Activated CD4-positive, alpha-beta memory T cell treated with anti-CD3 and anti-CD28 coated beads, Interleukin-2, amount 10 ng/mL, durations not matched to agents 7 days and 5 days (primary cell): Measurements from ENCODE around the gene BMP7. TPM values are rescaled to one million over a fixed set of nuclear protein-coding genes. Genes with fewer than 3 reads are reported as not detected.
"Not testable (repeated sequence)": the region's sequence is repeated elsewhere in the genome, so short reads cannot be mapped to it uniquely, and the experiment has no call there.

Experiments used
- CTCF ChIA-PET: fragments of 350-600 bp; sonication (Branson Sonifier 250); formaldehyde crosslinking; loops from one replicate; lab custom pipeline; 2021; ENCODE audit warnings: antibody characterized with exemption, inconsistent platforms; lab: Charles Lee
- POLR2A ChIA-PET: fragments of 350-600 bp; sonication (Branson Sonifier 250); formaldehyde crosslinking; loops from one replicate; lab custom pipeline; 2021; ENCODE audit warnings: antibody characterized with exemption; lab: Charles Lee
- DNase-seq: peaks from one replicate; pipeline ENCODE4 v3.0.0-alpha.2; 2020
- H3K27ac Mint-ChIP-seq: one replicate; pipeline ENCODE4 v1.8.0; 2021; ENCODE audit warnings: mild to moderate bottlenecking, mixed read lengths
- H3K27me3 Mint-ChIP-seq: one replicate; pipeline ENCODE4 v1.8.0; 2021; ENCODE audit warnings: mixed read lengths
- H3K36me3 Mint-ChIP-seq: one replicate; pipeline ENCODE4 v1.8.0; 2021; ENCODE audit warnings: low read depth, mixed read lengths
- H3K4me1 Mint-ChIP-seq: one replicate; pipeline ENCODE4 v1.8.0; 2021; ENCODE audit warnings: mixed read lengths
- H3K4me3 Mint-ChIP-seq: one replicate; pipeline ENCODE4 v1.8.0; 2021; ENCODE audit warnings: mild to moderate bottlenecking, mixed read lengths
- H3K9me3 Mint-ChIP-seq: one replicate; pipeline ENCODE4 v1.8.0; 2021; ENCODE audit warnings: mixed read lengths
- total RNA-seq, 2 experiments: library from RNA; stranded (reverse); gene quantifications; one replicate each; pipeline ENCODE4 v1.2.3, GENCODE V29; 2021

Gene BMP7
- total RNA-seq, 2 experiments from 2014 or later = not detected

DNA sequence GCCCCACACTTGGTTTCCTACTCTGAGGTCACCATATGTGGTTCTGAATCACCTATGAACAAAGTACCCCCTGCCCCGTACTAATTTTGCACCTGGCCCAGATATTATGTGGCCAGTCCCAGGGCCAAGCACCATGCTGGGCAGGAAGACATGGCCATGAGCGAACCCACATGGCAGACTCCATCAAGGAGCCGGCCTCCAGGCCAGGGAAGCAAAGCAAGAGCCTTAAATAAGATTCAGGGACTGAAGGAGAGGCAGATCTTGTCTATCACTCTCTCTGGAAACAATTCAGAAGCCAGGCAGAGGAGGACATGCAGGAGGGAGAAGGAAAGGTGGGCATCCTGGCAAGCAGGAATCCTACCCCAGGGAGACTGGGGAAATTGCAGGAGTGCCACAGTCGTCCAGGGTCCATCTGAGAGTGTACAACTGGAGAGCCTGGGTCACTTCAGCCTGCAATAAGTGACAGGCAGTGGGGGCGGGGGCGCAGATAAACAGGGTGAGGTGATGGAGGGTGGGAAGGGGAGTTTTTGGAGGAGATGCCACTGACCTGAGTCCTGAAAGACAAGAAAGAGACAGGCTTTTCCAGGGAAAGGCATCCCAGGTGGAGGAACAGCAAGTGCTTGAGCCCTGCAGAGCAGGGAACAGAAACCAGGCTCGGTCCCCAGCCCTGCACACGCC lies 2.1 kb upstream of the BMP7 start:
- Mint-ChIP-seq H3K27ac (no peak overlapping the region), H3K4me1 (peaks cover 1% of the 10 kb centered on the region), H3K27me3 (peaks cover 68% of the 10 kb centered on the region), H3K36me3 (no peaks in the 10 kb centered on the region), H3K9me3 (no peaks in the 10 kb centered on the region), H3K4me3 (no peak overlapping the region)
- POLR2A ChIA-PET = no interaction called here
- CTCF ChIA-PET = no interaction called here
- no peak for DNase-seq

DNA sequence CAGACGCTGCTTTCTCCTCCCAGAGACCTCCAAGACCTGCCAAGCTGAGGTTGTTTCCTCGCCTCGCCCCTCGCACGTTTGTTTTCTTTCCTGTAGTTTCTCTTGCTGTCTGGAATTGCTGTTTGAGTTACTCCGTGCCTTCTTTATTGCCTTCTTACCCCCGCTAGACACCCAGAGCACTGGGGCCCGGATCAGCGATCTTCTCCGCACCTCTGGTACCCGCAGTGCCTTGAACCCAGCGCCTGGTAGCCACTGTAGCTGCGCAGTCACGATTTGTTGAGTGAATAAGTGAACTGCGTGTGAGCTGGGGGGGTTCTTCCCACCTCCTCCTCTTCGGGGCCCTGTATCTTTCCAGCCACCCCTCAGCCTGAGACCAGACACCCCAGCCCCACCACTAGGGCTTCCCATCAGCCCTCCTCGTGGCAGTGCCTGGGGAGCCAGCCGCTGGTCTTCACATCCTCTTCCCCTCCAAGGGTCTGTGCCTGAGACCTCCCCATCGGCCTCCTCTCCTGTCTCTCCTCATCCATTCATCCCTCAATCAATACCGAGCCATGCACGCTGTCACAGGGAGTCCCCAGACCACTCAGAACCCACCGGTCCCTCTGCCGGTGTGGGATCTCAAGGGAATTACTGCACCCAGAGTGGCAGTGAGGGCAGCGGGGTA lies 849 bp upstream of the BMP7 start:
- Mint-ChIP-seq H3K27ac (no peak overlapping the region), H3K4me3 (no peak overlapping the region), H3K9me3 (no peaks in the 10 kb centered on the region), H3K27me3 (peaks cover 75% of the 10 kb centered on the region), H3K4me1 (peaks cover 1% of the 10 kb centered on the region), H3K36me3 (no peaks in the 10 kb centered on the region)
- CTCF ChIA-PET = no interaction called here
- no peak for DNase-seq
- POLR2A ChIA-PET = no interaction called here

DNA sequence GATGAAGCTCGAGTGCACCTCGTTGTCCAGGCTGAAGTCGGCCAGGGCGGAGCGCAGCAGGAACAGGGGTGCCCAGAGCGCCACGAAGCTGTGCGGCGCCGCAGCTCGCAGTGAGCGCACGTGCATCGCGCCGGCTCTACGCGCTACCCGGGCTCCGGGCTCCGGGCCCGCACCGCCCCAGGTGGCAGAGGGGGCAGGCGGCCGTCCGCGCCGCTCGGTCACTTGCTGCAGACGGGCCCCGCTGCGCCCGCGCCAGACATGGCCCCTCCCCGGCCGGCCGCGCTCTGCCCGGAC lies 497 bp downstream of the BMP7 start:
- no peaks in the 10 kb centered on the region for H3K9me3 Mint-ChIP-seq
- no peaks in the 10 kb centered on the region for H3K36me3 Mint-ChIP-seq
- POLR2A ChIA-PET = no interaction called here
- H3K27ac Mint-ChIP-seq = no peak overlapping the region
- no peak for DNase-seq
- H3K4me3 Mint-ChIP-seq = no peak overlapping the region
- H3K27me3 Mint-ChIP-seq = peaks cover 81% of the 10 kb centered on the region
- CTCF ChIA-PET = no interaction called here
- H3K4me1 Mint-ChIP-seq = peaks cover 1% of the 10 kb centered on the region

DNA sequence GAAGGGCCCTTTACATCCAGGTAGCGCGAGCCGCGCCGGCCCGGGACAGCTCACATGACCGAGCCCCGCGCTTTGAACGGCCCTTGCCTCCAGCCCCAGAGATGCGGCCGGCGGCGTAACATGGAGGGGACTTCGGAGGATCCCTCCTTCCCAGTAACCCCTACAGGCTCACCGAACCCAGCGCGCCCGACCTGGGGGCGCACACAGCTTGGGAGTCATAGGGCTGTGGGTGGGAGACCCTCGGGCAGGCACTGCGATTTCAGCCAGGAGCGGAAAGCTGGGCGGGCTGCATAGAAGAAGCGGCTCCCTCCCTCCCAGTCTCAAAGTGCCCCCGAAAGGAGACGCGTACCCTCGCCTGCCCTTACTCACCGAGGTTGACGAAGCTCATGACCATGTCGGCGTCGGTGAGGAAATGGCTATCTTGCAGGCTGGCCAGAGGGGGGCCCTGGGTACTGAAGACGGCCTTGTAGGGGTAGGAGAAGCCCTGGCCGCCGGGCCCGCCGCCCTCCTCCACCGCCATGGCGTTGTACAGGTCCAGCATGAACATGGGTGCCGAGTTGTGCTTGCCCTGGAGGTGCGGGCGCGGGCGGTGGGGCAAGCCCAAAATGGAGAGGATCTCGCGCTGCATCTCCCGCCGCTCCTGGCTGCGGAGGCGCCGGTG lies 975 bp downstream of the BMP7 start:
- Mint-ChIP-seq H3K4me3 (no peak overlapping the region), H3K27me3 (peaks cover 84% of the 10 kb centered on the region), H3K27ac (no peak overlapping the region), H3K4me1 (peaks cover 1% of the 10 kb centered on the region), H3K9me3 (no peaks in the 10 kb centered on the region), H3K36me3 (no peaks in the 10 kb centered on the region)
- ChIA-PET CTCF (no interaction called here), POLR2A (no interaction called here)
- no peak for DNase-seq

DNA sequence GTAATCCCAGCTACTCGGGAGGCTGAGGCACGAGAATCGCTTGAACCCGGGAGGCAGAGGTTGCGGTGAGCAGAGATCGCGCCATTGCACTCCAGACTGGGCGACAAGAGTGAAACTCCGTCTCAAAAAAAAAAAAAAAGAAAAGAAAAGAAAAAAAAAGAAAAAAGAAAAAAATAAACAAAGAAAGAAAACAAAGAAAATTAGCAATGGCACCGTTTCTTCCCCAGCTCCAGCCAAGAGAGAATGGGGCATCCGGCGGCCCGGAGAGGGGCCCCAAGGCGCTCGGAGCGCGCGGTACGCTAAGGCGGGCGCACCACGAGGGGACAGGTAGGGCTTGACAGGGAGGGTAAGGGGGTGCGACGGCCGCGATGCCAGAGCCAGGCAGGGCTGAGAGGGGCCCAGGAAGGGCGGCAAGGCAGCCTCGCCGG lies 1.5 kb downstream of the BMP7 start:
- H3K4me1 Mint-ChIP-seq, H3K36me3 Mint-ChIP-seq, H3K27ac Mint-ChIP-seq, CTCF ChIA-PET, H3K9me3 Mint-ChIP-seq, H3K4me3 Mint-ChIP-seq, DNase-seq, POLR2A ChIA-PET: not testable (repeated sequence)
- H3K27me3 Mint-ChIP-seq = peaks cover 86% of the 10 kb centered on the region

DNA sequence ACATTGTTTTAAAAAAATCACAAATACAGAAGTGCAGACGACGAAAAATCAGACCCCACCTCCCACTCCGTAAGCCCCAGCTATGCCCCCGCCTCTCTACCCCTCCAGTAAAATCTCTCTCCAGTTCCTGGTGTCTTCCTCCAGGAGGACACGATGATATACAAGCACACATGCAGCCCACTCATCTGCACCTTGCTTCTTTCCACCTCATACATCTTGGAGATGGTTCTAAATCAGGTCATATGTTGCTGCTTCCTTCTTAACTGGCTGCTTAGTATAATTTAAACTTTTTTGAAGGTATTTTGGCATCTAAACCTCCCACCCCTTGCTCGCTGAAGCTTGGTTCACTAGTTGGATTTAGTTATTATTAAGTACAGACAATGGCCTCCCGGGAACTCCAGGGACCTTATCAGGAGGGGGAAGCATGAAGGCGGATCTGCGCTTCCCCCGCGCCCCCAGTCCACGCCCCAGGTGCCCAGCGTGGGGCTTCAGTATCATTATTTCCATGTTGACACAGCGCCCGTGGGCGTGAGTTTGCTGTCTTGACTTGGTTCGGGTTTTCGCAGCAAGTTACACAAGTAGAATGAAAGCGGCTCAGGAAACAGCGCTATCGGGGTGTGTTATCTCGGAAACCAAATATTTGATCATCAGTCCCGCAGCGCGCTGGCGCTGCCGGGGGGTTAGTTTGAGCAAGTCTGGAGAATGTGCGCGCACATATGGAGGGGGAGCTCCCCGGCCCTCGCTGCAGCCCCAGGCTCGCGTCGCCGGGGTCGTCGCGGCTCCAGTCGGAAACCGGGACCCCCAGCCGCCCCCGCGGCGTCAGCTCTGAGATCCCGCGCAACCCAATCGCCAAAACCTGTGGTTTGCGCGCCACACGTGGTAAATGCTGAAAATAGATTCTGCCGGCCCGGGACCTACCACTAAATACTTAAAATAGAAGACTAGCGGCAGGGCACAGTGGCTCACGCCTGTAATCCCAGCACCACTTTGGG lies 2.3 kb downstream of the BMP7 start:
- POLR2A ChIA-PET = no interaction called here
- Mint-ChIP-seq H3K4me1 (peaks cover 1% of the 10 kb centered on the region), H3K36me3 (no peaks in the 10 kb centered on the region), H3K27ac (no peak overlapping the region), H3K9me3 (no peaks in the 10 kb centered on the region), H3K27me3 (peaks cover 86% of the 10 kb centered on the region), H3K4me3 (no peak overlapping the region)
- CTCF ChIA-PET = no interaction called here
- DNase-seq = no peak

DNA sequence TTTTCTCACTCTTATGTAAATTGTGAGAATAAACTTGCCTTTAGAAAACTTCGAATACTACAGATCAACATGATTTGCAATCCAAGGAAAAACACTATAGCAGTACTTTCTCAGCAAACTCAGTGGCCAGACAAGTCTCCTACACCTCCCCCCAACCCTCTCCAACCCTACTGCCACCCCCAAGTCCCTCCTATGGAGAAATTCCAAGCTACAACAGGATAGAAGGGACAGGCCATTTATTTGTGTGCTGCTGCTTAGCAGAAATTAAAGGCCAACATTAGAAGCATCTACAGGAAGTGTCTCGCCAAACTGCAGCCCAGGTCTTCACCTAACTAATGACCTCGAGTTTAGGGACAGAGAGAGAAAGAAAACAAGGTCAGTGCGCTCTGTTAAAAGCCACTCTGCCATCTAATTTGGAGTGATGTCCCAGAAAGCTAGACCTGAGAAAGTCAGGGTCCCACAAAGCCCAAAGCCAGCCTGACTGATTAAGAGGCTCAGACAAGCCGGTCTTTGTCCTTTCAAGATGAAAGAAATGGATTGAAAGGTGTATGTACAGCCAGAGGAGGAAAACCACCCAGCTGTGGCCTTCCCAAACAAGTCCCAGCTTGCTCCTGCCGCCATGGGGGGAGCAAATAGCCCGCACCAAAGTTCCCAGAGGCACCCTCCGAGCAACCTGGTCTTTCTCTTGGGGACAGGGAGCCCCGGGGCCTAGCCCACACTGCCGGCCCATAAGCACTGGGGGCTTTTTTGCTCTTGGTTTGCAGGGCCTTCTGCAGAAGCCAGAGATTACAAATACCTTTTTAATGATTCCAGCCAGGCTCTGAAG lies 3.4 kb downstream of the BMP7 start:
- ChIA-PET CTCF (no interaction called here), POLR2A (no interaction called here)
- H3K27ac Mint-ChIP-seq = no peak overlapping the region
- no peak overlapping the region for H3K4me3 Mint-ChIP-seq
- peaks cover 1% of the 10 kb centered on the region for H3K4me1 Mint-ChIP-seq
- peaks cover 84% of the 10 kb centered on the region for H3K27me3 Mint-ChIP-seq
- no peak for DNase-seq
- no peaks in the 10 kb centered on the region for H3K36me3 Mint-ChIP-seq
- no peaks in the 10 kb centered on the region for H3K9me3 Mint-ChIP-seq

DNA sequence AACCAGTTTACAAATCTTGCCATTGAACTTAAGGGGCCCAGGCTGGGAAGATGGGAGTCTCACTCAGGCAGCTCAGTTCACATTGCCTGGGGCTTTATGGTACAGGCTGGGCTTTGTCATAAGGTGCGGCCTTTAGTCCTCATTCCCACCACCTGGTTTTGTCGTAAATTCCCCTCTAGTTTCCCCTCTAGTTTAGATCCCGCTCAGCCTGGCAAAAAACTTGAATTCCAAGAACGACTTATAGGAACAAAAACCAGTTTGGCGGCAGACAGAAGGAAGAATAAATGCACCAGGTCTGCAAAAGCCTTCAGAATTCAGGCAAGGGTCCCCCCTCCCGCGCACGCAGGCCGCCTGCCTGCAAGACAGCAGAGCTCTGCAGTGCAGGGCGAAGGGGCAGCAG lies 4.1 kb downstream of the BMP7 start:
- no peak overlapping the region for H3K27ac Mint-ChIP-seq
- DNase-seq = no peak

DNA sequence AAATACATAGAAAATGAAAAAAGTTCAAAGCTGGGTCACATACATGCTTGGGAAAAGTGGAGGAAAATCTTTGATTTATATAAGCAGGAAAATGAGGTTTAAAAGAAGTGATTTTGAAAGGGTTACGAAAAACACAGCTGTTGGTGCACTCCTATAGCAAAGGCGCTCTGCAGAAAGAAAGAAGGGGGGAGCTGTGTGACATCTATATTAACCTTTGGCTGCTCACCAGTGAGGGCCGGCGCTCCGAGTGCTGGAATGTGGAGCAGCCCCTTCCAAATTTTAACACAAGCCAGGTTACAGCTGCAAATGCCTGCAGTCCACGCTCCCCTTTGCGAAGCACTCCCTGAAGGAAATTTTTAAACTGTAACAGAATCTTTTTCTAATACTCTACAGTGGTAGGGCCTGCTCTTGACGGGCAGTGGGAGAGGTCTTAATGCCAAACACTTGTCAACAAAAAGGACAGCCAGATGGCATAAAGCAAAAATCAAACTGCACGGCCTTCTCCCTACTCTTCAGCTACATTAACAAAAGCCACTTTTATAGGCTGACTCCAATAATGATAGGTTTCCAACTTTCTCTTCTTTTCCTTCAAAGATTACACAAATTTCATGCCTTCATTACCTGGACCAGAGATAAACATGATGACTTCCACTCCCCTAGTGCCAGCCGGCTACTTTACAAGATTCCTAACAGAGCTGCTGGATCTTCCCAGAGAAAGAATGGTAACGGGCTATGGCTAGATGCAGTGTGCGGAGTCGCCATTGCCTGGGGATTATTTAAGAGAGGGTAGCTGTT lies 4.8 kb downstream of the BMP7 start:
- CTCF ChIA-PET = no interaction called here
- Mint-ChIP-seq H3K9me3 (no peaks in the 10 kb centered on the region), H3K27me3 (peaks cover 80% of the 10 kb centered on the region), H3K27ac (no peak overlapping the region), H3K4me3 (no peak overlapping the region), H3K4me1 (peaks cover 1% of the 10 kb centered on the region), H3K36me3 (no peaks in the 10 kb centered on the region)
- POLR2A ChIA-PET = no interaction called here
- DNase-seq = no peak

More for the DNA sequence above, 4.1 kb downstream of the BMP7 start:
- CTCF ChIA-PET = no interaction called here
- POLR2A ChIA-PET = no interaction called here
- Mint-ChIP-seq H3K9me3 (no peaks in the 10 kb centered on the region), H3K27me3 (peaks cover 84% of the 10 kb centered on the region), H3K36me3 (no peaks in the 10 kb centered on the region), H3K4me3 (no peak overlapping the region), H3K4me1 (peaks cover 1% of the 10 kb centered on the region)

DNA sequence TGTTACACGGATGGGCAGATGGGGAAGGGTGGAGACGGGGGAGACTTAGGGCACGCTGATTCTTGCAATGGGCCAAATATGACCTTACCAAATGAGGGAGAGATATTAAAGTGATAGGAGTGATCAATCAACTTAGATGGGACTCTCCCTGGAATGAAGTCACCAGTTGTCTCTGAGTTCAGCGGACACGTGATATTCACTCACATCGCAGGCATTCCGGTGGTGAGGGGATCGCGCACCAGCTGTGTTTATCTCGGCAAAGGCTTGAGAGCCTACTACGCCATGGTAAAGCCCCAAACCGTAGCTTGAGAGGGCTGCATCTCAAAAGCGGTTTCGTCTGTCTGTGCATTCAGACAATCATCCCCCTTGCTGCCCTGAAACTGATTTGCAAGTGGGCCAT lies 5.5 kb downstream of the BMP7 start:
- DNase-seq = no peak
- CTCF ChIA-PET = no interaction called here
- no peak overlapping the region for H3K4me3 Mint-ChIP-seq
- no peaks in the 10 kb centered on the region for H3K9me3 Mint-ChIP-seq
- peaks cover 1% of the 10 kb centered on the region for H3K4me1 Mint-ChIP-seq
- no peaks in the 10 kb centered on the region for H3K36me3 Mint-ChIP-seq
- peaks cover 80% of the 10 kb centered on the region for H3K27me3 Mint-ChIP-seq
- H3K27ac Mint-ChIP-seq = no peak overlapping the region
- POLR2A ChIA-PET = no interaction called here

DNA sequence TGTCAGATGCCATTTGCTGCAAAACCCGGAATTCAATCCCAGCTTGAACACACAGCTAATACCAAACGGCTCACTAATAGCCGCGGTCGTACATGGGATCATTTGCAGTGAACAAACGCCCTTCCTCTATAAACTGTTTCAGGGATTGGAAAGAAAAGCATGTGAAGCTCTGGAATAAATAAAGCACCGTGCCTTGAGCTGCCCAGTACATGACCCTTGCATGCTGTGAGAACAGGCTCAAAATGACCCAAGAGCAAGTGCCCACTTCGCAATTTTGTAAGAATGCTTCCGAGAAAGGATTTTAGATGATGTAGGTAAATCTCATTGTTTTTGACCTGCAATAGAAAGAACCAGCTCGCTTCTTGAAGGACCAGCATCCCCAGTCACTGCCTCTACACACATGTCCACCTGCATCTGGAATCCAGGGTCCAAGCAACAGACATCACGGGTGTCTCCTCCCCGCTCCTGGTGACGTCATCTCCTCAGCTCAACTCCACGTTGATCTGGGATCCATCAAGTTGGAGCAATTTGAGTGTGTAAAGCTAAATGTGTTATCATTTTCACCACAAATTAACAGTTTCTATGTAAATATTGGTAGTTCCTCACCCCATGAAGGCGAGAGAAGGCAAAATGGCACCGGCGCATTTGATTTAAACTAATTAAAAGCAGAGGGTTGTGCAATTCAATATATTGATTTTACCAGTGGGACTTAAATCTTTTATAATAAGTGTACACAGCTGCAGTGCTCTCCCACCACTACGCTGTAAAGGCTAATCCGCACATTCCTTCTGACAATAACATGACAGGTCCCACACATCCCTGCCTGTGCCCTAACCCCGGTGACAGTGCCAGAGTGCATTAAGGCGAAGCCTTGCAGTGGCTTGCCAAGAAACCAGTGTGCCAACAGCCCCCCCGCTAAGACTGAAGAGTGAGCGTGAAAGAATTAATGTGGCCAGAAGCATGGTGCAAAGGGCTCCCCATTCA lies 6.2 kb downstream of the BMP7 start:
- Mint-ChIP-seq H3K27ac (no peak overlapping the region), H3K36me3 (no peaks in the 10 kb centered on the region), H3K4me3 (no peak overlapping the region), H3K9me3 (no peaks in the 10 kb centered on the region), H3K27me3 (peaks cover 73% of the 10 kb centered on the region), H3K4me1 (peaks cover 1% of the 10 kb centered on the region)
- ChIA-PET CTCF (no interaction called here), POLR2A (no interaction called here)
- DNase-seq = no peak
